Ovary (tissue), 3 donors: Measurements from ENCODE around the gene DENND4C.

Source experiments
- CTCF ChIP-seq, 3 donors: fragments of 450-650 bp in 2 of 3; fragments of 200-600 bp in 1 of 3; IDR thresholded peaks; one replicate each; pipeline versions ENCODE4 v1.5.1 to v1.8.0; 2016 to 2022; ENCODE audit warnings: antibody characterized with exemption in 3 of 3, mild to moderate bottlenecking in 1 of 3
- POLR2A ChIP-seq: fragments of 450-650 bp; IDR thresholded peaks from one replicate; pipeline ENCODE4 v1.6.1; 2017; ENCODE audit warnings: antibody characterized with exemption, mild to moderate bottlenecking, moderate library complexity
- donor health status: DM: no; HTN: no; CAD: no.

- TF ChIP-seq CTCF (IDR thresholded peaks at IDR 0.05) (no peak), POLR2A (no peak)
Observed at GRCh38 chr9:19186232-19186631, 44.3 kb upstream of the DENND4C start.
